ENCODE measurements around the gene WEE1. TPM values are rescaled to one million over a fixed set of nuclear protein-coding genes. Genes with fewer than 3 reads are reported as not detected.
"Not testable (repeated sequence)": the region's sequence is repeated elsewhere in the genome, so short reads cannot be mapped to it uniquely, and the experiment has no call there.

WEE1 gene
- total RNA-seq, 1 donor from 2014 or later = 66.4 TPM

GRCh38 chr11:9533736-9534473, 39.6 kb upstream of the WEE1 start:
- H3K27me3 Mint-ChIP-seq (ENCODE audit: low read depth) = no peaks in the 10 kb centered on the region
- no peaks in the 10 kb centered on the region for H3K36me3 Mint-ChIP-seq
- no peaks in the 10 kb centered on the region for H3K9me3 Mint-ChIP-seq
- peak overlapping the region; percentile 65 for H3K27ac Mint-ChIP-seq
- peaks cover 42% of the 10 kb centered on the region for H3K4me1 Mint-ChIP-seq
- no peak overlapping the region for H3K4me3 Mint-ChIP-seq
- DNase-seq (ENCODE audit: low spot score in 2 of 2, unreplicated experiment in 2 of 2) = no peak
- no peak for TF ChIP-seq CTCF (IDR thresholded peaks at IDR 0.05; ENCODE audit: unreplicated experiment)

- peaks cover 29% of the 10 kb centered on the region for H3K4me1 Mint-ChIP-seq
- H3K36me3 Mint-ChIP-seq = no peaks in the 10 kb centered on the region
- H3K27ac Mint-ChIP-seq = no peak overlapping the region
- peak; percentile 58 for TF ChIP-seq CTCF (IDR thresholded peaks at IDR 0.05; ENCODE audit: unreplicated experiment)
- H3K4me3 Mint-ChIP-seq = no peak overlapping the region
- peak; percentile 30 to 69 for DNase-seq (ENCODE audit: low spot score in 2 of 2, unreplicated experiment in 2 of 2)
- no peaks in the 10 kb centered on the region for H3K9me3 Mint-ChIP-seq
- H3K27me3 Mint-ChIP-seq (ENCODE audit: low read depth) = no peaks in the 10 kb centered on the region
Observed at GRCh38 chr11:9535189-9535781, 38.2 kb upstream of the WEE1 start.

- Mint-ChIP-seq H3K27me3 (ENCODE audit: low read depth) (no peaks in the 10 kb centered on the region), H3K36me3 (no peaks in the 10 kb centered on the region), H3K9me3 (no peaks in the 10 kb centered on the region), H3K27ac (no peak overlapping the region), H3K4me1 (peaks cover 11% of the 10 kb centered on the region), H3K4me3 (no peak overlapping the region)
- no peak for TF ChIP-seq CTCF (IDR thresholded peaks at IDR 0.05; ENCODE audit: unreplicated experiment)
- DNase-seq (ENCODE audit: low spot score in 2 of 2, unreplicated experiment in 2 of 2) = no peak
Observed at GRCh38 chr11:9538548-9538947, 34.9 kb upstream of the WEE1 start.

GRCh38 chr11:9549216-9549615, 24.3 kb upstream of the WEE1 start:
- H3K4me1 Mint-ChIP-seq; H3K27me3 Mint-ChIP-seq (ENCODE audit: low read depth); DNase-seq (ENCODE audit: low spot score in 2 of 2, unreplicated experiment in 2 of 2); H3K27ac Mint-ChIP-seq; H3K4me3 Mint-ChIP-seq: not testable (repeated sequence)
- H3K36me3 Mint-ChIP-seq = peaks cover 12% of the 10 kb centered on the region
- peaks cover 17% of the 10 kb centered on the region for H3K9me3 Mint-ChIP-seq

- Mint-ChIP-seq H3K27me3 (ENCODE audit: low read depth) (no peaks in the 10 kb centered on the region), H3K9me3 (peaks cover 11% of the 10 kb centered on the region), H3K36me3 (peaks cover 8% of the 10 kb centered on the region), H3K4me3 (no peak overlapping the region), H3K27ac (peak overlapping the region; percentile 41), H3K4me1 (peaks cover 9% of the 10 kb centered on the region)
- TF ChIP-seq CTCF (IDR thresholded peaks at IDR 0.05; ENCODE audit: unreplicated experiment) = no peak
- no peak for DNase-seq (ENCODE audit: low spot score in 2 of 2, unreplicated experiment in 2 of 2)
Observed at GRCh38 chr11:9550191-9550628, 23.3 kb upstream of the WEE1 start.

- H3K27ac Mint-ChIP-seq = no peak overlapping the region
- no peak for TF ChIP-seq CTCF (IDR thresholded peaks at IDR 0.05; ENCODE audit: unreplicated experiment)
- peaks cover 11% of the 10 kb centered on the region for H3K4me1 Mint-ChIP-seq
- no peak overlapping the region for H3K4me3 Mint-ChIP-seq
- H3K36me3 Mint-ChIP-seq = peaks cover 19% of the 10 kb centered on the region
- H3K27me3 Mint-ChIP-seq (ENCODE audit: low read depth) = no peaks in the 10 kb centered on the region
- no peak for DNase-seq (ENCODE audit: low spot score in 2 of 2, unreplicated experiment in 2 of 2)
- peaks cover 31% of the 10 kb centered on the region for H3K9me3 Mint-ChIP-seq
Observed at GRCh38 chr11:9561279-9561982, 12.0 kb upstream of the WEE1 start.
